NT2/D1 (cell line): ENCODE measurements around the gene SPC25.

Experiments
- DNase-seq: peaks from one replicate; pipeline ENCODE4 v3.0.0-alpha.2; 2011; ENCODE audit warnings: low read depth, low spot score
- H3K27me3 ChIP-seq: 2 replicates; pipeline ENCODE4 v1.6.0; 2011; ENCODE audit warnings: mild to moderate bottlenecking; ENCODE audit not compliant: insufficient read length, insufficient read depth
- H3K36me3 ChIP-seq: 2 replicates; pipeline ENCODE4 v1.6.1; 2011; ENCODE audit warnings: mild to moderate bottlenecking, low read length, mixed read lengths; ENCODE audit not compliant: insufficient read depth, insufficient read length
- H3K4me1 ChIP-seq: 2 replicates; pipeline ENCODE4 v1.5.1; 2011; ENCODE audit not compliant: insufficient read depth, insufficient read length
- H3K4me3 ChIP-seq: 2 replicates; pipeline ENCODE4 v1.5.1; 2011; ENCODE audit warnings: low read depth; ENCODE audit not compliant: insufficient read length
- H3K9ac ChIP-seq: 2 replicates; pipeline ENCODE4 v1.6.0; 2011; ENCODE audit warnings: low read depth; ENCODE audit not compliant: insufficient read length
- H3K9me3 ChIP-seq: 2 replicates; pipeline ENCODE4 v1.5.1; 2011; ENCODE audit warnings: mild to moderate bottlenecking, low read length; ENCODE audit not compliant: insufficient read depth
- SUZ12 ChIP-seq: IDR thresholded peaks from 2 replicates; pipeline ENCODE4 v1.6.1; 2011; ENCODE audit not compliant: insufficient read length, insufficient read depth; ENCODE audit errors: extremely low read depth
- YY1 ChIP-seq: IDR thresholded peaks from 2 replicates; pipeline ENCODE4 v1.6.1; 2011; ENCODE audit not compliant: insufficient read length, insufficient read depth
- ZNF274 ChIP-seq: IDR thresholded peaks from 2 replicates; pipeline ENCODE4 v1.6.1; 2011; ENCODE audit warnings: mild to moderate bottlenecking, low read depth, low read length

SPC25 gene

GRCh38 chr2:168913495-168913894, 23.3 kb upstream of the SPC25 start:
- H3K27me3 ChIP-seq: no peaks in the 10 kb centered on the region
- no peak overlapping the region for H3K9ac ChIP-seq
- no peak for TF ChIP-seq ZNF274
- no peak for TF ChIP-seq YY1
- no peak for TF ChIP-seq SUZ12
- no peak for DNase-seq
- peaks cover 14% of the 10 kb centered on the region for H3K9me3 ChIP-seq
- H3K4me1 ChIP-seq: no peaks in the 10 kb centered on the region
- no peak overlapping the region for H3K4me3 ChIP-seq
- no peaks in the 10 kb centered on the region for H3K36me3 ChIP-seq

- DNase-seq: no peak
- Histone ChIP-seq H3K4me3 (no peak overlapping the region), H3K9ac (no peak overlapping the region)
Measured at GRCh38 chr2:168912901-168913369, 22.7 kb upstream of the SPC25 start.

GRCh38 chr2:168912466-168912865, 22.2 kb upstream of the SPC25 start:
- DNase-seq: no peak
- Histone ChIP-seq H3K36me3 (no peaks in the 10 kb centered on the region), H3K9ac (no peak overlapping the region), H3K4me1 (peaks cover 3% of the 10 kb centered on the region), H3K4me3 (no peak overlapping the region), H3K27me3 (no peaks in the 10 kb centered on the region), H3K9me3 (peaks cover 14% of the 10 kb centered on the region)
- no peak for TF ChIP-seq SUZ12

More at GRCh38 chr2:168912901-168913369, 22.7 kb upstream of the SPC25 start:
- no peak for TF ChIP-seq YY1
- no peak for TF ChIP-seq SUZ12
- TF ChIP-seq ZNF274: no peak
- Histone ChIP-seq H3K4me1 (no peaks in the 10 kb centered on the region), H3K9me3 (peaks cover 14% of the 10 kb centered on the region), H3K36me3 (no peaks in the 10 kb centered on the region), H3K27me3 (no peaks in the 10 kb centered on the region)

GRCh38 chr2:168910330-168910729, 20.1 kb upstream of the SPC25 start:
- Histone ChIP-seq H3K9me3 (no peaks in the 10 kb centered on the region; the same call in 1 of the 2 replicates), H3K9ac (no peak overlapping the region), H3K4me3 (no peak overlapping the region), H3K27me3 (no peaks in the 10 kb centered on the region), H3K4me1 (peaks cover 3% of the 10 kb centered on the region), H3K36me3 (no peaks in the 10 kb centered on the region)
- no peak for DNase-seq
- TF ChIP-seq YY1 (no peak), SUZ12 (no peak), ZNF274 (no peak)

- Histone ChIP-seq H3K4me1 (peaks cover 3% of the 10 kb centered on the region), H3K27me3 (no peaks in the 10 kb centered on the region)
Measured at GRCh38 chr2:168907940-168908662, 17.9 kb upstream of the SPC25 start.

GRCh38 chr2:168904358-168904757, 14.1 kb upstream of the SPC25 start:
- Histone ChIP-seq H3K36me3 (no peaks in the 10 kb centered on the region), H3K4me1 (peaks cover 3% of the 10 kb centered on the region), H3K9me3 (no peaks in the 10 kb centered on the region), H3K4me3 (no peak overlapping the region), H3K9ac (no peak overlapping the region), H3K27me3 (no peaks in the 10 kb centered on the region)
- TF ChIP-seq ZNF274 (no peak), SUZ12 (no peak), YY1 (no peak)
- no peak for DNase-seq

More at GRCh38 chr2:168907940-168908662, 17.9 kb upstream of the SPC25 start:
- H3K36me3 ChIP-seq: no peaks in the 10 kb centered on the region
- TF ChIP-seq YY1: no peak
- no peak for TF ChIP-seq SUZ12
- TF ChIP-seq ZNF274: no peak
- no peak overlapping the region for H3K9ac ChIP-seq
- H3K9me3 ChIP-seq: no peaks in the 10 kb centered on the region
- no peak for DNase-seq
- no peak overlapping the region for H3K4me3 ChIP-seq

- no peaks in the 10 kb centered on the region for H3K9me3 ChIP-seq
- DNase-seq: no peak
- H3K4me3 ChIP-seq: no peak overlapping the region
- H3K9ac ChIP-seq: no peak overlapping the region
- H3K4me1 ChIP-seq: peaks cover 3% of the 10 kb centered on the region
- no peaks in the 10 kb centered on the region for H3K27me3 ChIP-seq
- TF ChIP-seq ZNF274: no peak
- no peak for TF ChIP-seq SUZ12
- TF ChIP-seq YY1: no peak
- no peaks in the 10 kb centered on the region for H3K36me3 ChIP-seq
Measured at GRCh38 chr2:168903888-168904287, 13.7 kb upstream of the SPC25 start.

GRCh38 chr2:168901003-168901402, 10.8 kb upstream of the SPC25 start, which contains the start of gene G6PC2:
Gene G6PC2, plus strand, starts transcription at chr2:168901291. Its CDS starts 41 bp downstream, at chr2:168901332.
- Histone ChIP-seq H3K27me3 (no peaks in the 10 kb centered on the region), H3K9ac (no peak within 1 kb of the TSS), H3K36me3 (no peaks in the 10 kb centered on the region), H3K9me3 (no peaks in the 10 kb centered on the region), H3K4me1 (no peaks in the 10 kb centered on the region), H3K4me3 (no peak within 1 kb of the TSS)
- no peak for DNase-seq
- TF ChIP-seq YY1 (no peak), SUZ12 (no peak), ZNF274 (no peak)
